A549 (cell line): Measurements from ENCODE around the gene CARD11.

Source experiments
- CBX2 ChIP-seq: fragments of 200-600 bp; sonication (generic); IDR thresholded peaks from 2 replicates; pipeline ENCODE4 v1.6.1; 2016; ENCODE audit warnings: low read depth, mild to moderate bottlenecking, borderline replicate concordance
- CTCF ChIP-seq: fragments of >200 bp; sonication (Bioruptor Twin); formaldehyde crosslinking; IDR thresholded peaks from 3 replicates; pipeline ENCODE4 v1.5.1; 2016
- EP300 ChIP-seq, 2 experiments: fragments of >200 bp; sonication (Bioruptor Twin); formaldehyde crosslinking; IDR thresholded peaks; 2 replicates in 1 of 2; 3 replicates in 1 of 2; pipeline ENCODE4 v1.6.1; 2016 to 2017
- JUN ChIP-seq, 2 experiments: fragments of >200 bp; sonication (Bioruptor Twin); formaldehyde crosslinking; IDR thresholded peaks; 2 replicates in 1 of 2; 3 replicates in 1 of 2; pipeline ENCODE4 v1.6.1; 2016 to 2017
- JUNB ChIP-seq: fragments of >200 bp; sonication (Bioruptor Twin); formaldehyde crosslinking; IDR thresholded peaks from 2 replicates; pipeline ENCODE4 v1.6.1; 2016
- NR3C1 ChIP-seq: fragments of >200 bp; sonication (Bioruptor Twin); formaldehyde crosslinking; IDR thresholded peaks from 3 replicates; pipeline ENCODE4 v1.6.1; 2017
- POLR2A ChIP-seq: IDR thresholded peaks from 2 replicates; pipeline ENCODE4 v1.6.1; 2012; ENCODE audit warnings: mild to moderate bottlenecking, low read length
- ZC3H11A ChIP-seq: fragments of 450-650 bp; IDR thresholded peaks from 2 replicates; pipeline ENCODE4 v1.6.1; 2014; ENCODE audit warnings: antibody characterized with exemption, mild to moderate bottlenecking
- TF ChIP-seq, protein P1 (sequence below): fragments of 250-450 bp; sonication (Bioruptor Pico); IDR thresholded peaks from 2 replicates; pipeline ENCODE4 v1.5.0; 2021; ENCODE audit warnings: mild to moderate bottlenecking, moderate library complexity, borderline replicate concordance

GRCh38 chr7:3082831-3083230, 39.2 kb upstream of the CARD11 start:
- no peak for TF ChIP-seq JUN (IDR thresholded peaks at IDR 0.05)
- no peak for TF ChIP-seq ZC3H11A
- no peak for TF ChIP-seq POLR2A
- no peak for TF ChIP-seq CTCF
- no peak for TF ChIP-seq NR3C1
- TF ChIP-seq, protein P1, sequence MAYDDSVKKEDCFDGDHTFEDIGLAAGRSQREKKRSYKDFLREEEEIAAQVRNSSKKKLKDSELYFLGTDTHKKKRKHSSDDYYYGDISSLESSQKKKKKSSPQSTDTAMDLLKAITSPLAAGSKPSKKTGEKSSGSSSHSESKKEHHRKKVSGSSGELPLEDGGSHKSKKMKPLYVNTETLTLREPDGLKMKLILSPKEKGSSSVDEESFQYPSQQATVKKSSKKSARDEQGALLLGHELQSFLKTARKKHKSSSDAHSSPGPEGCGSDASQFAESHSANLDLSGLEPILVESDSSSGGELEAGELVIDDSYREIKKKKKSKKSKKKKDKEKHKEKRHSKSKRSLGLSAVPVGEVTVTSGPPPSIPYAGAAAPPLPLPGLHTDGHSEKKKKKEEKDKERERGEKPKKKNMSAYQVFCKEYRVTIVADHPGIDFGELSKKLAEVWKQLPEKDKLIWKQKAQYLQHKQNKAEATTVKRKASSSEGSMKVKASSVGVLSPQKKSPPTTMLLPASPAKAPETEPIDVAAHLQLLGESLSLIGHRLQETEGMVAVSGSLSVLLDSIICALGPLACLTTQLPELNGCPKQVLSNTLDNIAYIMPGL = no peak
- TF ChIP-seq EP300 (IDR thresholded peaks at IDR 0.05) = no peak
- TF ChIP-seq CBX2 = no peak
- TF ChIP-seq JUNB = no peak
